GM12801 (cell line): Measurements from ENCODE around the gene CFAP97D2.

Experiments
- TF ChIP-seq, protein P1 (sequence below): IDR thresholded peaks from one replicate; pipeline ENCODE4 v1.5.1; 2011; ENCODE audit warnings: control low read depth; ENCODE audit not compliant: insufficient read length; ENCODE audit errors: extremely low read depth

Gene CFAP97D2

DNA sequence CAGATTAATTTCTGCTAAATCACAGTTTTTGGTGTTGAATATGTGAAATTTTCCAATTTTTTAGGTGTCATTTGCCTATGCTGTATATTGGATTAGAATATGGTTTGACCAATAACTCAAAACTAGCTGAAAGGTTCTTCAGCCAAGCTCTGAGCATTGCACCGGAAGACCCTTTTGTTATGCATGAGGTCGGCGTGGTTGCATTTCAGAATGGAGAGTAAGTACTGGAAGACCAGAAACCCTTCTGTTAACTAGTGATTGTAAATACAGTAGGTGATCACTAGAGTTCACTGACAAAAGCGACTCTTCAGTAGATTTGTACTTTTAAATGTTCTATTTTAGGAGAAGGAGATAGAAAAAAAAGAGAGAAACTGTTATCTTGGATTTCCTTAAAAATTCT, 78.0 kb downstream of the CFAP97D2 start:
- TF ChIP-seq, protein P1, sequence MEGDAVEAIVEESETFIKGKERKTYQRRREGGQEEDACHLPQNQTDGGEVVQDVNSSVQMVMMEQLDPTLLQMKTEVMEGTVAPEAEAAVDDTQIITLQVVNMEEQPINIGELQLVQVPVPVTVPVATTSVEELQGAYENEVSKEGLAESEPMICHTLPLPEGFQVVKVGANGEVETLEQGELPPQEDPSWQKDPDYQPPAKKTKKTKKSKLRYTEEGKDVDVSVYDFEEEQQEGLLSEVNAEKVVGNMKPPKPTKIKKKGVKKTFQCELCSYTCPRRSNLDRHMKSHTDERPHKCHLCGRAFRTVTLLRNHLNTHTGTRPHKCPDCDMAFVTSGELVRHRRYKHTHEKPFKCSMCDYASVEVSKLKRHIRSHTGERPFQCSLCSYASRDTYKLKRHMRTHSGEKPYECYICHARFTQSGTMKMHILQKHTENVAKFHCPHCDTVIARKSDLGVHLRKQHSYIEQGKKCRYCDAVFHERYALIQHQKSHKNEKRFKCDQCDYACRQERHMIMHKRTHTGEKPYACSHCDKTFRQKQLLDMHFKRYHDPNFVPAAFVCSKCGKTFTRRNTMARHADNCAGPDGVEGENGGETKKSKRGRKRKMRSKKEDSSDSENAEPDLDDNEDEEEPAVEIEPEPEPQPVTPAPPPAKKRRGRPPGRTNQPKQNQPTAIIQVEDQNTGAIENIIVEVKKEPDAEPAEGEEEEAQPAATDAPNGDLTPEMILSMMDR, result no peak

GRCh38 chr13:114258589-114258988, 79.5 kb downstream of the CFAP97D2 start:
- TF ChIP-seq, protein P1, result no peak

DNA sequence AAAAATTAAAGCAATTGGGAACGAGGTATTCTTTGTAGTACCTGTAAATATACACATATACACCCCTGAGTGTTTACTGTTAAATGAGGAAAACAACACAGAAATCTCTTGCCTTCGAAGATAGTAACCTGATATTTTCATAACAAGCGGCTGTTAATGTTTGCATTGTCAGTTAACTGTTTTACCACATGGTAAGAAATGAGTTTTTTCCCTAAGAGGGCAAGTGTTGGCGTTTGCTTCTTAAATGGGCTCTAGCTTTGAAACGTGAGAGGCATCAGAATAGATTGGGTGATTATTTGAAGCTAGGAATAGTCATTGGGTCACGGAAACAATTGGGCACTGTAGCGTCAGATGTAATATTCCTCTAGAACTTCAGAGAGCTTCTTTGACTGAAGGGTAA, 80.3 kb downstream of the CFAP97D2 start:
- TF ChIP-seq, protein P1, result no peak

DNA sequence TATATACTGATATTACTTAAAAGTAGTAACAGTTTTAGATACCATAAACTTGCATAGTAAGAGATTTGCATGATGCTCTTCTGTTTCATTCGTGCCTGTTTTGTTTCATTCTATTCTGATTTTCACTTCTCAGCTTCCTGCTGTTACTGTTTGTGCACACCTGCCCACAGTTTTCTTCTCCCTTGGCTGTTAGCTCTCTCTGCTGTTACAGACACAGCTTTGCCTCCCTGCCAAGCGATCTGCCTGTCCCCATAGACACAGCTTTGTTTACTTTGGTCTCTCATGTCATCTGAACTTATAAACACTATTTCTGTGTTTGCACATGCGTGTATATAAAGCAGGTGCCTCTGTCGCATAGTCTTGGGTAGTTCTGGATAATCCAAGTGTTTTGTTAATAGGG, 80.9 kb downstream of the CFAP97D2 start:
- TF ChIP-seq, protein P1, result no peak

DNA sequence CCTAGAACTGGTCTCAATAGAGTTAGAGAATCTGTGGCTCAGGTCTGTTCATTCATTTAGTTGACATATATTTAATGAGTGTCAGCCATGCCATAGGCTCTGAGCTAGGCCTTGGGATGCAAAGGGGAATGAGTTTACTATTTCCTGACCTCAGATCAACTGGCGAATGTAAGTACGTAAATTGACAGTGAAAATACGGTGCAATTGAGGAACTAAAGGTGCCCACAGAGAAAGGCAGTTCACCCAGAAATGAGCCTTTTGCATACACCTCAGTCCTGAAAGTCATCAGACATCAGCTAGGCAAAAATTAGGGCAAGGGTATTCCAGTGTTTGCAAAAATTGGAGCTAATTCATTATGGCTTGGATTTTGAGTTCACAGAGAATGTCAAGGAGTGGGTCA, 81.8 kb downstream of the CFAP97D2 start:
- TF ChIP-seq, protein P1, result no peak

DNA sequence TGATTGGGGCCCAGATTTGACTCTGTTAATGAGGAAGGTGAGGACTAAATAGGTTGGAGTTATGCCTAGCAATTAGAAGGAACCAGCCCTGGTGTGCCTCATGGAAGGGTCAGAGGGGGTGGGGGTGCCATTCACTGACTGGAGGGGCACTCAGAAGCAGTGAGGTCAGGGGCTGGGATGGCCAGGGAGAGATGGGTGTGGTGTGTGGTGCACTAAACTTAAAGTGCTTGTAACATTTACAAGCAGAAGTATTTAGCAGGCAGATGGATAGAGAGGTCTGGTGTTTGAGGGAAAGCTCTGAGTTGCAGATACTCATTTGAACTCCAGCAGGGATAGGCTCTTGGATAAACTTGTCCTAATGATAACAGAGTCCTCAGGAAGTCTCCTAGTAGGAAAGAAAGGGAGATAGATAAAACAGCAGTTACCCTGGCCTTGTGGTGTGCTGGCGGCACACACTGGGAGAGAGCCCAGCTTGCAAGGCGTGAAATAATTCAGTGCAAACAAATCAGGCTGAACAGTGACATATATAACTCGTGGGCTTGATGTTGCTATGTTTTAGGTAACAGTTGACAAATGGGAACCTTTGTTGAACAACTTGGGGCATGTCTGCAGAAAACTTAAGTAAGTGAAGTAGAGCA, 82.4 kb downstream of the CFAP97D2 start:
- TF ChIP-seq, protein P1, result no peak

DNA sequence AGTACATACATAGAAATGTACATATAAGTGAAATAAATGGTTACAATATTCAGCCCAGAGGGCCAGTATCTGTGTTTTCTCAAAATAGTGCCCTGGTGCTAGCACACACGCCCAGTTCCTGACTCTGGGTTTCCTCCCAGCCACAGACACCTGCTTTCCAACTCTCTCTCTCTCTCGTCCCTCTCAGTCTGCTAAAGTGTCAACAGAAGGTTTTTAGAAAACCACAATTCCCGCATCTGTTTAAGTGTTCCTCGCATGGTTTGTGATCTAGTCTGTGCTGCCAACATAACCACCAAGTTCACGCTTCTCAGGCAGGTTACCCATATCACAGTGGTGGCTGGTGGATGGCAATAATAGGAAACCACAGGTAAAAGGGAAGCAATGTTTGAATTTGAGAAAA, 84.5 kb downstream of the CFAP97D2 start:
- TF ChIP-seq, protein P1, result no peak
